Mucosa of gallbladder (tissue), 1 donor: ENCODE results near the gene HTR3E. TPM values are rescaled to one million over a fixed set of nuclear protein-coding genes. Genes with fewer than 3 reads are reported as not detected.
"Not testable (repeated sequence)": the region's sequence is repeated elsewhere in the genome, so short reads cannot be mapped to it uniquely, and the experiment has no call there.

Experiments
- DNase-seq: peaks from one replicate; pipeline ENCODE4 v3.0.0-alpha.2; 2020; ENCODE audit warnings: low spot score
- total RNA-seq: library from RNA; stranded (reverse); gene quantifications from one replicate; pipeline ENCODE4 v1.2.1, GENCODE V29; 2021
- donor health status: DM: no; HTN: no; CAD: no.

Gene HTR3E
- total RNA-seq, 1 donor from 2014 or later: not detected

DNA sequence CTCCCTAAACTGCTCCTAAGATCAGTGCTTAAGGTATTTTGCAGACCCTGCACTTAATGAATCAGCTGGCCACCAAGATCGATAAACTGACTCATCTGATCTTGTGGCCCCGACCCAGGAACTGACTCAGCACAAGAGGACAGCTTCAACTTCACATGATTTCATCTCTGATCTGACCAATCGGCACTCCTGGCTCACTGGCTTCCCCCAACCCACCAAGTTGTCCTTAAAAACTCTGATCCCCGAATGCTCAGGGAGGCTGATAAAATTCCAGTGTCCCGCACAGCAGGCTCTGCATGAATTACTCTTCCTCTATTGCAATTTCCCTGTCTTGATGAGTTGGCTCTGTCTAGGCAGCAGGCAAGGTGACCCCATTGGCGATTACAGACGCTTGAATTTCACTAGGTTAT lies 13.5 kb downstream of the HTR3E start:
- DNase-seq: peak; percentile 33

- DNase-seq: no peak
Measured at GRCh38 chr3:184116017-184116416, 19.2 kb downstream of the HTR3E start.

DNA sequence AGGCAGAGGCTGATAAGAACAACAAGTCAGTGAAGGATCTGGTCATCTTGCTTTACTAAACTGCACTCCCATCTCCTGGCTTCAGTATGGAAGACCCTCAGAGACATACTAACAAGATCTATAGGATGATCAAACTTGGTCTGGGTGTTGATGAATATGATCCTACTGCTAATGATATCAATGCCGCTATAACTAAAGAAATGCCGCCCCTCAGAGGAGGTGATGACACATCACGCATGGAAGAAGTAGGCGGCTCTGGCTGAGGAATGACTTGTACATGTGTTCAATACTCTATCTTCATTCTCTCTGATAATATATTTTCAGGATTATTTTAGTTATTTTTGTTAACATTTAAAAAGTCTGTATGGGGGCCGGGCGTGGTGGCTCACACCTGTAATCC lies 20.8 kb downstream of the HTR3E start:
- no peak for DNase-seq

GRCh38 chr3:184121031-184121430 lies 24.2 kb downstream of the HTR3E start:
- DNase-seq: not testable (repeated sequence)

DNA sequence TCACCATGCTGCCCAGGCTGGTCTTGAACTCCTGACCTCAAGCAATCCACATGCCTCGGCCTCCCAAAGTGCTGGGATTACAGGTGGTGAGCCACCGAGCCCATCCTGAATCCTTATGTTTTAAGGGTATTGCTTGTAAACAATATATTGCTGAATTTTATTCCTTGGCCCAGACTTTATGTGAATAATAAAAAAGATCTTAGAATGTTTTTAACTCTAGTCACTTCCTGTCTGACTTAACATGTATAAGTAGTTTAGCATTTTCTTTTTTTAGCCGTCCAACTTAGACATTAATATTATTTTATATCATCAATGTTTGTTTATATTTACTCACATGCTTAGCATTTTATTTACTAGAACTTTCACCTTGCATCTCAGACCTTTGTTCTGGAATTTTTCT lies 29.1 kb downstream of the HTR3E start:
- DNase-seq: no peak

- DNase-seq: no peak
Measured at GRCh38 chr3:184129012-184129411, 32.1 kb downstream of the HTR3E start.

GRCh38 chr3:184132945-184133344 lies 36.1 kb downstream of the HTR3E start:
- DNase-seq: no peak

DNA sequence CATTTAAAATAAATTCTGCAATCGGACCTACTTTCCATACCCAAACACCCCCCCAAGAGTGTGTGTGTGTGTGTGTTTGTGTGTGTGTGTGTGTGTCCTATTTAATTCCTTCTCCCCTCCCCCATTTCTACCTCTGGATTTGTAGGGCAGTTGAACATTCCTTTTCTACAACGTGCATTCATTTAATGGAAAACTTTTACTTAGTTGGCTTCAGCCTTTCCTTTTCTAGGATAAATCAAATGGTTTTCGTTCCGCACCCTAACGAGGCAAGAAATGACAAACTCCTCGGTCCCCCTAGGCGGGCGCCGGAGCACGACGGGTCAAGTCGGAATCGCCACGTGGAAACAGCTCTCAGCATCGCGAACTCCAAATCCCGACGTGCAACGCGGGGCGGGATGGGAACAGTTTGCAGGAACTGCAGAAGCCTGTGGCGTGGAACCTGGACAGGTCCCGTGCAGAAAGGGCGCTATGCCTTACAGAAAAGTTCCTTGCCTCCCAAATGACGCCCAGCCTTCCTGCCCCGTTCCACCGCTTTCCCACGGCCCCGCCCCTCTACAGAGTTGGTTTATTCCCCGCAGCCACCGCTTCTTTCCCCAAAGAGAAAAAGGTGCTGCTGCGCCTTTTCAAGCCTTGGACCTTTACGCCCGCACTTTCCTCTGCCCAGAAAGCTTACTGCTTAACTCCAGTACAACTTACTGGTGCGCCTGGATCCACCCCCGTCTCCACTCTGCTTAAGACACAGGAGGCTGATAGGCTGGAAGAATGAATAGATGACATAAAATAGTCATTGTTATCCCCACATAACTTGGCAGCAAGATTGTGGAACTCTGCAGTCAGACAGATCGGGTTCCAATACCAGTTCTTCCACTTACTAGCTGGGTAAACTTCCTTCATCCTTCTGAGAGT lies 37.2 kb downstream of the HTR3E start:
- DNase-seq: peak; percentile 81

DNA sequence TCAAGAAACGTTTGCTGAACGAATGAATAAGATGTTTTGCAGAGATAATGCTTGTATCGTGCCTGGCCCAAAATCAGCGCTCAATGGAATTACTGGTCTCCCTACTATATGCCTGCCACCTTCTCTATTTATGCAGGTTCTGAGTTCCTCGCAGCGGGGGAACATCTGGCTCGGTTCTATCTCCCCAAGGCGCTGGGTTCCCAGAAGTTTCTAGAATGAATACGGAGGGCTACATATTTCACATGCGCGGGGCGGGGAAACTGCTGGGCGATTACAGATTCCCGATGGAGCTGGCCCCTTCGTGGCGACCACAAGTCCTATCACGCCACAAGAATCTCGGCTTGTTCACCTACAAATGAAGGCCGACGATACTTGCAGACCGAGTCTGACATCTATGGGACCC lies 37.9 kb downstream of the HTR3E start:
- no peak for DNase-seq

- DNase-seq: peak; percentile 93
Measured at GRCh38 chr3:184135149-184135910, 38.5 kb downstream of the HTR3E start, which contains the start of gene EIF2B5. Gene EIF2B5 (plus strand): TSS chr3:184135358. CDS start chr3:184135386, 28 bp downstream.

DNA sequence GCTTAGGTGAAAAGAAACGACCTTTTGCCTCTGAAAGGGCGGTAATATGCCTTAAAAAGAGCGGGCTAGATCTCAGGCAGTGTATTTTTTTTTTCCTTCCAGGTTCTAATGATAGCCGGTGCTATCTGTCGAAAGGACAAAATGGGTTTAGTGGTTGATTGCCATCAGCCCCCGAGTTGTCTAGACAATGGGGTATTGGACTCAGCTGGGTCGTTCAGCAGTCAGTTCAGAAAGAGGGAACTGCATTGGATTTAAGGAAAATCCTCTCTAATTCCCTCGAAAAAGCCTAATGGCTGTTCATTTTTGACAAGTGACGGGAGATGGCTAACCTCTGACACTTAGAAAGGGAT lies 39.0 kb downstream of the HTR3E start:
- DNase-seq: no peak

GRCh38 chr3:184140436-184140835 lies 43.6 kb downstream of the HTR3E start:
- no peak for DNase-seq

- DNase-seq: no peak
Measured at GRCh38 chr3:184142199-184142598, 45.3 kb downstream of the HTR3E start.

DNA sequence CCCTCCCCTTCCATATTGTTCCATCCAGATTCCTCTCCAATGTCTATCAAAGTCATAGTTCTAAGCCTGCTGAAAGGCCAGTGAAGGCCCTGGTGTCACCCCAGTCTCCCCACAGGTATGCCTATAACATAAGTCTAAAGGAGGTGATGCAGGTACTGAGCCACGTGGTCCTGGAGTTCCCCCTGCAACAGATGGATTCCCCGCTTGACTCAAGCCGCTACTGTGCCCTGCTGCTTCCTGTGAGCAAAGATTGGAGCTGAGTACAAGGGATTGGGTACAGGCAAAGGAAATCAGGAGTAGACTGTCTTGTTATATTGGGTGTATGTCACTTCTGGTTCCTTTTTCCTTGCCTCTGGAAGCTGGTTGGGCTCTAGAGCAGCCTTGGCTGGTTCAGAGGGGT lies 46.5 kb downstream of the HTR3E start:
- no peak for DNase-seq

GRCh38 chr3:184144505-184144904 lies 47.6 kb downstream of the HTR3E start:
- DNase-seq: no peak

DNA sequence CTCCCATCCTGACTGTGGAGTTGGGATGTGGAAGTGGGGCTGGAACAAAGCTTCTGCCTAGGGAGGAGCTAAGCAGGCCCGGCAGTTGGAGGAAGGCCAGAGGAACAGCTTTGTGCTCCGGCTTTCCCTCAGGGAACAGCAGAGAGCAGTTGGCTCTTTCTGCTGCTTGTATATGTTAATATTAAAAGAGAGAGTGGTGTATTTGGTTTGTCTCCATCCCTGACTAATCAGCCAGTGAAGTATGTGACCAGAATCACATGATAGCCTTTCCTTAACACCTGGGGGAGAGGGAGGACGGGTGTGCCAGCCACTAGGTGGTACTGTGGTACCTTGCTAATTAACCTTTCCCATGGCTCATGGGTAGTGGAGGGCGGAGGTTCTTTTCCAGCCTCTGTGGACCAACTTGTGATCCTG lies 48.3 kb downstream of the HTR3E start:
- peak; percentile 74 for DNase-seq

GRCh38 chr3:184145751-184146270 lies 48.9 kb downstream of the HTR3E start:
- no peak for DNase-seq

DNA sequence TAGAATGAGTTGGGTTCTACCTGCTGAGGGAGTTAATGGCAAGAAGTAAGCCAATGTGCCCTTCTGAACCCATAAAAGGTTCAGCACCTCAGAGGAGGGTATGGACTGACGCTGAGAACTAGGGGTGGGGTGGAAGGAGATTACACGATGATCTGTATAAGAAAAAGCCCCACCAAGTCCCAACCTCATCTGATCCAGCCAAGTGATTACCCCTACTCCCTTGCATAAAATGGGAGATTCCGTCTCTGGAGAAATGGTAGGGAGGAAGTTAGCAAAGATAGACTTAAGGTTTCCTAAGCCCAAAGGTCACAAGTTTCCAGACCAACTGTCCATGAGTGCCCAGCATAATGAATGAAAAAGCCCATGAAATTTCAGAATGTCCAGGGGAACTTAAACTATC lies 51.2 kb downstream of the HTR3E start:
- DNase-seq: no peak

- DNase-seq: no peak
Measured at GRCh38 chr3:184149123-184149522, 52.3 kb downstream of the HTR3E start.

DNA sequence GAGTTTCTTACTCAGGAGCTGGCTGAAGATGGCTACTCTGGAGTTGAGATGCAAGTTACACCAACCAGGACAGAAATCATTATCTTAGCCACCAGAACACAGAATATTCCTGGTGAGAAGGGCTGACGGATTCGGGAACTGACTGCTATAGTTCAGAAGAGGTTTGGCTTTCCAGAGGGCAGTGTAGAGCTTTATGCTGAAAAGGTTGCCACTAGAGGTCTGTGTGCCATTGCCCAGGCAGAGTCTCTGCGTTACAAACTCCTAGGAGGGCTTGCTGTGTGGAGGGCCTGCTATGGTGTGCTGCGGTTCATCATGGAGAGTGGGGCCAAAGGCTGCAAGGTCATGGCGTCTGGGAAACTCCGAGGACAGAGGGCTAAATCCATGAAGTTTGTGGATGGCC lies 52.9 kb downstream of the HTR3E start:
- DNase-seq: not testable (repeated sequence)

GRCh38 chr3:184154885-184155643 lies 58.2 kb downstream of the HTR3E start, which contains the start of gene DVL3:
Gene DVL3 (plus strand): TSS chr3:184155377. CDS start chr3:184155636, 259 bp downstream.
- DNase-seq: peak; percentile 55
